Neural cell (in vitro differentiated cells): ENCODE measurements around the gene LMO1. TPM values are rescaled to one million over a fixed set of nuclear protein-coding genes. Genes with fewer than 3 reads are reported as not detected.

Experiments used
- H2AFZ ChIP-seq: fragments of 200-600, 300-800 bp; sonication (generic), shearing (Covaris generic); 2 replicates; pipeline ENCODE4 v1.6.0; 2014; ENCODE audit warnings: low read depth, mild to moderate bottlenecking, antibody characterized with exemption, low read length, moderate library complexity
- H3F3A ChIP-seq: fragments of 200-600 bp; shearing (Covaris generic); 2 replicates; pipeline ENCODE4 v1.6.1; 2016; ENCODE audit warnings: mild to moderate bottlenecking, moderate library complexity, mixed read lengths, antibody characterized with exemption, low read length; ENCODE audit not compliant: insufficient read depth, poor library complexity, severe bottlenecking
- H3K27ac ChIP-seq: fragments of 200-600, 300-800 bp; sonication (generic), shearing (Covaris generic); 2 replicates; pipeline ENCODE4 v1.5.1; 2014; ENCODE audit warnings: mild to moderate bottlenecking, low read length, moderate library complexity
- H3K27me3 ChIP-seq: fragments of 300-800, 200-600 bp; sonication (generic), shearing (Covaris generic); 2 replicates; pipeline ENCODE4 v1.6.0; 2014; ENCODE audit warnings: mild to moderate bottlenecking, low read depth, low read length, moderate library complexity; ENCODE audit not compliant: insufficient read depth
- H3K36me3 ChIP-seq: fragments of 300-800, 200-600 bp; sonication (generic), shearing (Covaris generic); 2 replicates; pipeline ENCODE4 v1.5.1; 2014; ENCODE audit warnings: mild to moderate bottlenecking, antibody characterized with exemption, low read length, moderate library complexity; ENCODE audit not compliant: insufficient read depth
- H3K4me2 ChIP-seq: fragments of 300-800, 200-600 bp; sonication (generic), shearing (Covaris generic); 2 replicates; pipeline ENCODE4 v1.6.0; 2014; ENCODE audit warnings: mild to moderate bottlenecking, low read length
- H3K4me3 ChIP-seq: fragments of 300-800, 200-600 bp; sonication (generic), shearing (Covaris generic); 2 replicates; pipeline ENCODE4 v1.5.1; 2014; ENCODE audit warnings: mild to moderate bottlenecking, low read length, moderate library complexity
- H3K79me2 ChIP-seq: fragments of 200-600 bp; shearing (Covaris generic); replicated peaks from 2 replicates; pipeline ENCODE4 v1.6.0; 2014; ENCODE audit warnings: mild to moderate bottlenecking, low read length, moderate library complexity; ENCODE audit not compliant: insufficient read depth
- H3K9ac ChIP-seq: fragments of 300-800, 200-600 bp; sonication (generic), shearing (Covaris generic); 2 replicates; pipeline ENCODE4 v1.6.1; 2016; ENCODE audit warnings: mild to moderate bottlenecking, low read length, mixed read lengths
- H3K9me2 ChIP-seq: fragments of 200-600 bp; shearing (Covaris generic); 2 replicates; pipeline ENCODE4 v1.6.1; 2016; ENCODE audit warnings: mild to moderate bottlenecking, low read length, mixed read lengths; ENCODE audit not compliant: insufficient read depth
- H3K9me3 ChIP-seq: fragments of 200-600, 300-800 bp; sonication (generic), shearing (Covaris generic); 2 replicates; pipeline ENCODE4 v1.6.1; 2016; ENCODE audit warnings: mild to moderate bottlenecking, mixed run types, low read length, moderate library complexity, mixed read lengths
- H4K20me1 ChIP-seq: fragments of 200-600 bp; shearing (Covaris generic); 2 replicates; pipeline ENCODE4 v1.6.1; 2016; ENCODE audit warnings: mild to moderate bottlenecking, mixed run types; ENCODE audit not compliant: insufficient read depth
- CTCF ChIP-seq: fragments of 450-650 bp; IDR thresholded peaks from 2 replicates; pipeline ENCODE4 v1.5.1; 2014; ENCODE audit warnings: antibody characterized with exemption, mild to moderate bottlenecking, moderate library complexity; ENCODE audit not compliant: poor library complexity, severe bottlenecking
- EP300 ChIP-seq: fragments of 450-650 bp; conservative IDR thresholded peaks from 2 replicates; pipeline ENCODE4 v1.6.1; 2014; ENCODE audit warnings: antibody characterized with exemption, mild to moderate bottlenecking, moderate library complexity; ENCODE audit not compliant: poor library complexity, severe bottlenecking
- EZH2 ChIP-seq: fragments of 200-600, 300-800 bp; shearing (Covaris generic), sonication (generic); IDR thresholded peaks from 2 replicates; pipeline ENCODE4 v1.6.1; 2014; ENCODE audit warnings: antibody characterized with exemption, low read length, borderline replicate concordance, mild to moderate bottlenecking; ENCODE audit not compliant: insufficient read depth, poor library complexity, severe bottlenecking
- MXI1 ChIP-seq: fragments of 450-650 bp; conservative IDR thresholded peaks from 2 replicates; pipeline ENCODE4 v1.6.1; 2014; ENCODE audit warnings: antibody characterized with exemption, mild to moderate bottlenecking; ENCODE audit not compliant: poor library complexity, severe bottlenecking
- POLR2AphosphoS5 ChIP-seq: IDR thresholded peaks from 2 replicates; pipeline ENCODE4 v1.6.1; 2012
- RAD21 ChIP-seq: fragments of 450-650 bp; conservative IDR thresholded peaks from 2 replicates; pipeline ENCODE4 v1.6.1; 2014; ENCODE audit warnings: antibody characterized with exemption, mild to moderate bottlenecking, moderate library complexity
- REST ChIP-seq: IDR thresholded peaks from 2 replicates; pipeline ENCODE4 v1.6.1; 2012; ENCODE audit warnings: borderline replicate concordance
- SMC3 ChIP-seq: fragments of 450-650 bp; conservative IDR thresholded peaks from 2 replicates; pipeline ENCODE4 v1.6.1; 2014; ENCODE audit warnings: antibody characterized with exemption, mild to moderate bottlenecking, moderate library complexity; ENCODE audit not compliant: poor library complexity
- TAF1 ChIP-seq: IDR thresholded peaks from 2 replicates; pipeline ENCODE4 v1.6.1; 2012; ENCODE audit warnings: low read depth
- polyA plus RNA-seq: library from polyadenylated mRNA; depleted of rRNA; stranded (reverse); fragments of >200 nt; gene quantifications from 2 replicates; pipeline ENCODE4 v1.2.3, GENCODE V29; 2014

Gene LMO1
- polyA plus RNA-seq, 1 donor from 2014 or later, result 4.4 TPM

- no peaks in the 10 kb centered on the region for H3K9me2 ChIP-seq
- H3K4me3 ChIP-seq, result no peak overlapping the region
- no peaks in the 10 kb centered on the region for H3K79me2 ChIP-seq
- H4K20me1 ChIP-seq, result no peaks in the 10 kb centered on the region
- H3K4me2 ChIP-seq, result no peak overlapping the region
- no peaks in the 10 kb centered on the region for H3K9me3 ChIP-seq
- TF ChIP-seq EP300, result no peak
- no peak for TF ChIP-seq SMC3
- no peak for TF ChIP-seq EZH2
- no peak for TF ChIP-seq RAD21
- TF ChIP-seq POLR2AphosphoS5, result no peak
- TF ChIP-seq REST, result no peak
- no peak for TF ChIP-seq MXI1
- no peak for TF ChIP-seq TAF1
- TF ChIP-seq CTCF, result no peak
- no peak overlapping the region for H2AFZ ChIP-seq
- H3K36me3 ChIP-seq, result no peaks in the 10 kb centered on the region
- H3K9ac ChIP-seq, result no peak overlapping the region
- H3F3A ChIP-seq, result no peaks in the 10 kb centered on the region
- H3K27me3 ChIP-seq, result no peaks in the 10 kb centered on the region
- no peak overlapping the region for H3K27ac ChIP-seq
Observed at GRCh38 chr11:8285228-8285627, 21.6 kb upstream of the LMO1 start.

GRCh38 chr11:8283465-8284230 lies 20.0 kb upstream of the LMO1 start:
- Histone ChIP-seq H3K36me3 (no peaks in the 10 kb centered on the region), H3K4me3 (peak overlapping the region; percentile 31), H3K27ac (no peak overlapping the region), H3K9me2 (no peaks in the 10 kb centered on the region), H3K9me3 (no peaks in the 10 kb centered on the region), H2AFZ (no peak overlapping the region), H3K4me2 (no peak overlapping the region), H3K79me2 (no peaks in the 10 kb centered on the region), H3F3A (no peaks in the 10 kb centered on the region), H4K20me1 (no peaks in the 10 kb centered on the region), H3K9ac (peak overlapping the region; percentile 16), H3K27me3 (no peaks in the 10 kb centered on the region)
- TF ChIP-seq RAD21 (no peak), TAF1 (no peak), EP300 (no peak), SMC3 (no peak), REST (no peak), CTCF (no peak), MXI1 (no peak), EZH2 (no peak), POLR2AphosphoS5 (no peak)
